GM12892 (cell line): Measurements from ENCODE around the gene COMP.

Experiments
- POLR2A ChIP-seq: IDR thresholded peaks from 2 replicates; pipeline ENCODE4 v1.6.1; 2011; ENCODE audit warnings: low read depth, low read length, control low read depth
- POLR2AphosphoS5 ChIP-seq: IDR thresholded peaks from 2 replicates; pipeline ENCODE4 v1.6.1; 2011; ENCODE audit warnings: low read depth, low read length, control low read depth
- TAF1 ChIP-seq: IDR thresholded peaks from 2 replicates; pipeline ENCODE4 v1.6.1; 2011; ENCODE audit warnings: low read depth, mild to moderate bottlenecking, control low read depth, low read length, borderline replicate concordance

DNA sequence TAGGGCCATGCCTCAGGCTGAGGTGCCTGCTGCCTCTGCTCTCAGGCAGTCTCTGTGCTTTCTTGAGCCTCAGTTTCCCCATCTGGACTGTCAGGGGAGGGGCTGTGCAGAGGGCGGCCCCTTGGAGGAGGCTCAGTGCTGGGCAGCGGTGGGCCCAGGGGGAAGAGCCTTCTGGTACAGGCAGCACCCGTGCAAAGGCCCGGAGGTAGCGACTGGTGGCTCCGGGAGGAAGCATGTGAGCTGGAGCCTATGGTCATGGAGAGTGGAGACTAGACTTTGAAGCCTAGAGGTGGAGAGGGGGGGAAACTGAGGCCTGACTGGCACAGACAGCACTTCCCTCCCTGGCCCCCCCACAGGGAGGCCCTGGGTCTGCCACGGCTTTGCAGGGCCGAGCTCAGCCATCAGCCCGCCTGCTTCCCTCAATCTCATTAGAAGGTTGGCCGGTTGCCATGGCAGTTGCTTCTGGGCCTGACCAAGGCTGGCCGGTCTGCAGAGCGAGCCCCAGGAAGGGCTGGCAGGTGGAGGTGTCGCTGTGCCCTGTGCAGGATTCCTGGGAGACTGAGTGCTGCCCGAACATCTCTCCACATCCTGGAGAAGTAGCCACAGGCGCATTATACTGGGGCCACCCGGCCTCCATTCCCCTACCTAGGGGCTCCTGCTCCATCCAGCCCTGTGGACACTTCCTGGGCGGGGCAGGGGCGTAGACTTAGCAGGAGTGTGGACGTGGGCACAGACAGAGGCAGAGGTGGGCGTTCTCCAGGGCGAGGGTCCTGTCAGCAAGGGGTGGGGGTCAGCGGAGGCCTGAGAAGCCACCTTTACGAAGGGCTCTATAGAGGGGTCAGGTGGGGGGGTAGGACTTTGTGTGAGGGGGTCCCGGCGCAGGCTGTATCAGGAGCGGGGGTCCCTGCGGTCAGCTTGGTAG is 54.4 kb downstream of the COMP start:
- TF ChIP-seq POLR2AphosphoS5, result no peak
- no peak for TF ChIP-seq POLR2A
- no peak for TF ChIP-seq TAF1
